ENCODE data around the gene P2RY14.

Gene P2RY14

DNA sequence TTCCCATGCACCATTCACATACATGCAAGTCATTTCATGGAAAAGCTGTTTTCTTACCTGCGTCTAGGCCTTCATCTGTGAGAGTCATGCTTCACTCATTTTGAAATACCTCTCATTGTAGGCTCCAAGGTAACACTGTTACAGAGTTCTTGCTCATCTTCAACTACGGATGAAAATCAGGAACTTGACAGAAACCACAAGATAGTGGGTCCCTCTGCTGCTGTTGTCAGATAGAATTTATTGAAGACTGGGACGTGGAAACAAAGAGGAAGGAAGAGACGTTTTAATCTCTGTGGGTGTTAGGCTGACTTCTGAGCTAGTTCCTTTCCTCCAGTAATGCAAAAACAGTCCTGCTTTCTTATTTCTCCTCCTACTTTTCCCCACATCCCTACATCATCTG is at the start of gene P2RY14:
Gene P2RY14 (minus strand): TSS at position 313 of the 400 bp plus-strand sequence. CDS start 64,226 bp downstream, outside the sequence.
- no peak for DNase-seq

DNA sequence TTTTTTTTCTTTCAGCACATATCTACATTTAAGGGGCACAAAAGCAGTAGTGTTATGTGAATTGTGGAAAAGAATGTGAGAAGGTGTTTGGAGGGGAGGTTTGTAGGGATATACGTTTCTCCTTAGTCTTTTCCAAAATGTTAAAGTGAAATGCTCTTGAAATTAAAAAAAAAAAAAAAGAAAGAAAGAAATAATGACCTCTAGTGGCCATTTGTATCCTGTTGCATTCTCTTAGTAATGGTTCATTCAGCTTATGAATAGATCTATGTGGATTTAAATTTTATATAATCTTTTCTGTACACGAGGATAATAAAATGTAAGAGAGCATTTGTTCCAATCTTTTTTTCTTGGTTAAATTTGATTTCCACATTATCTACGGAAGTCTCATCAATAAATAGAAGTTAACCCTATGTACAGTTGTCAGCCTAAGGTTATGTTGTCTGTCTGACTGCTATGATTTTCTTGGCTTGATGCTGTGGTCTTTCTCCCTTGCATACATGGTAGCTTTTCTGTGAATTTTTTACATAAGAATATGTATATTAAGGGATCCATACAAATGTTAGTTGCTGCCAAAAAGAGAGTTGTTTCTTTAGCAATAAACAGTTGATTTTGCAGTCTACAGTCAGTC is 49.3 kb upstream of the P2RY14 start:
- no peak for DNase-seq

- DNase-seq = no peak
Observed at GRCh38 chr3:151322511-151322910, 44.2 kb upstream of the P2RY14 start.

DNA sequence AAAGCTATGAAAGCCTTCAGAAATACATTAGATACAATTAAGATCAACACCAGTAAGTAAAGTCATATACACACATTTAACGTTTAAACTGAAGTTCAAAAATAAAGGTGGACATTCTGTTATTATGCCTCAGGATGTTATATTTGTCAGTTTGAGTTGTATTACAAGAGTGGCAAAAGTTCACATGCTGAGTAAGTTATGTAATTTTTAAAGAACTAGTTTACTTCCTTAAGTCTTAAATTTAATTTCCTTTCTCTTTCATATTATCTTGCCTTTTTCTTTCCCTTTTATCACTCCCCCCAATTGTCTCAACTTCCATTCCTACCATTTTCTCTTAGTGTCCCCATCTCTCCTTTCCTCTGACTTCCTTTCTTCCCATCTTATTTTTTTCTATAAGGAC is 43.2 kb upstream of the P2RY14 start:
- no peak for DNase-seq

- no peak for DNase-seq
Observed at GRCh38 chr3:151320131-151320530, 41.8 kb upstream of the P2RY14 start.

DNA sequence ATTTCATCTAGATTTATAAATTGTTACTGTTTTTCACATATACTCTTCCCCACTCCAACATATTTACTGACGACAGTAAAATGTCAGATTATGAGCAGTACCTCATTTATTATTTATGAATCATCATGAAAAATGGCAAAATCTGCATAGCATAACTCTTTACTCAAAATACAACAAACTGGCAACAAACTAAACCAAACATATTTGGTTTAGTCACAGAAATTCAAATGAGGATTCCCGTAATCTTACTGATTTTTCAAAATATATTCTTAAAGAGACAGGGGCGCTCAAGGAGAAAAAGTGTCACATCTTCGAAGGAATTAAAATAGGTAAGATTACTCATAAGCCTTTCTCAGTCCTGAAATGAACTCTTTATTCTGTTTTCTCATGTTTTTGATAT is 41.3 kb upstream of the P2RY14 start:
- no peak for DNase-seq

GRCh38 chr3:151318991-151319390 is 40.6 kb upstream of the P2RY14 start:
- no peak for DNase-seq

DNA sequence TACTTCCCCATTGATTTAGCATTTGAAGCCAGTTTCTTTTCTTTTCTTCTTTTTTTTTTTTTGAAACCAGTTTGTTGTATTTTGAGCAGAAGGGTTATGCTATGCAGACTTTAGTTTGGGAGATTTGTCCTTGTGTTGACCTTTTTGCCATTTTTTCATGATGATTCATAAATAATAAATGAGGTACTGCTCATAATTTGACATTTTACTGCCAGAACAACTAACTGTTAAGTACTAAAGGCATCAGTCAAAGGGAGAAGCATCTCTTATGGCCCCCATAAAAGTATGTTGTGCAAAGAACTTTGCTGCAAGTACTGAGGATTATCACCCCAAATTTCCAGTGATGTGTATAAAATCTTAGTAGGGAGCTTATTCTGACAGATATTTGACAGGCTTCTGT is 40.0 kb upstream of the P2RY14 start:
- no peak for DNase-seq

- no peak for DNase-seq
Observed at GRCh38 chr3:151316267-151316991, 38.1 kb upstream of the P2RY14 start, which contains the start of gene GPR87. GPR87 (minus strand) TSS chr3:151316820; CDS start chr3:151300100, 16,720 bp downstream.

DNA sequence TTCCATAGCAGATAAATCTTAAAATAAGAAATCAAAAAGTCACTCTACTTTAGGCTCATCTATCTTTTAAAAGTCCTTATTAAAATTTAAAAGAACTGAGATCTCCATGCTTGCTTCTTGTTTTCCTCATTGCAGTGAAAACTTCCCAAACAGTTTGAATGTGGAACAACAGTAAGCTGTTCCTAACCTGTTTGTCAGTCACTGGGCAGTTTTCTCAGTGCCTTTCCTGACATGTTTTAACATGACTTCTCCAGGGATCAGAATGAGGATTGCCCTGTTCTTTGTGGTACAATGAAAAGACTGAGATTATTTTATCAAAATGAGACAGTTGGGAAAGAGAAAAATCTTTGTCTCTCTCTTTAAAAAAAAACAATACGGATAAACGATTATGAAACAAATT is 37.5 kb upstream of the P2RY14 start:
- no peak for DNase-seq

DNA sequence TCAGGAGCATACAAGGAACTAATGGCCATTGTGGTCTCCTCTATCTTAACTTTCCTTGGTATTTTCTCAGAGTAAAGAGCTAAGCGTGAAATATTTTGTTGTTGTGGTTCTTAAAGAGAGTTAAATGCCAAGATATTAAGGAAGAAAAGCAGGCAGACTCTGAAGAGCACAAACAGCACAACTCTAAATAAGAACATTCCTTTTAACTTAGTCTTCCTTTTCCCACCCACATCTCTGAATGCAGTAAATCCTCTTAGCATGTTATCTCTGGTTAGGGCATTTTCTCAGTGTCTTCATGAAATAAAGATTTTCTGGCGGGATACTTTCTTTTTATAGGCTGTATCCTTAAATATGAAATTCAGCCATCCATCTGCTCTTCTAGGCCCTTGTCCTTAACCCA is 36.8 kb upstream of the P2RY14 start:
- DNase-seq = no peak

DNA sequence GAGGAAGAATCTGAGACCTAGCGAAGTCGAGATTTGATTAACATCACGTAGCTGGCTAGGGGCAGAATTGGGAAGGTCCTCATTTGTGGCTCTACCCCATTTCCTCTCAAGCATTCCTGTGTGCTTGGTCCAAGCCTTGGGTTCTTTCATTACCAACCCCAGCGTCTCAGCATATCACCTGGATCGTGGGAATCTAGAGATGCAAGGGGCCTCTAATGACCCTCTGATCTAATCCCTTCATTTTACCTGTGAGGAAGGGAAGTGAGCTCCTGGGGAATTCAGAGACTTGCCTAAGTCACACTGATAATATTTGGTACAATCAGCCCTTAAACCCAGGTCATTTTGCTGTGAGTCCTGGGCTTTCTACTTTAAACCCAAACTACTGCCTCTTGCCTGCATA is 36.3 kb upstream of the P2RY14 start:
- no peak for DNase-seq

DNA sequence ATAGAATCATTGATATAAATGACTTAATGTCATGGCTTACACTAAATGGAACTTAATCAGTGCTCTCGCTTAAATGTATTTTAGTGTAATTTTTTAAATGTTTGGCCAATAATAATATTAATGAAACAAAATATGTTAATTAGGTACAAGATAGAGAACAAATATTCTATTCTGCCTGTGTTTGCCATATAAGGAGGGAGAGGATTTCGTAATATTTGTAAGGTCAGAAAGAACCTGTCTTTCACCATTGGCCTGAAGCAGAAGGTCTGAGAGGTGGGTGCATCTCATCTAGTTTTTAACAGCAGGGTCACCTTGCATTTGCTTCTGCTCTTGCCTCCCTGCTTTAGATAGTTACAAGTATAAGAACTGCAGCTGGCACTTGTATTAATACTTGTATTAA is 35.8 kb upstream of the P2RY14 start:
- no peak for DNase-seq

DNA sequence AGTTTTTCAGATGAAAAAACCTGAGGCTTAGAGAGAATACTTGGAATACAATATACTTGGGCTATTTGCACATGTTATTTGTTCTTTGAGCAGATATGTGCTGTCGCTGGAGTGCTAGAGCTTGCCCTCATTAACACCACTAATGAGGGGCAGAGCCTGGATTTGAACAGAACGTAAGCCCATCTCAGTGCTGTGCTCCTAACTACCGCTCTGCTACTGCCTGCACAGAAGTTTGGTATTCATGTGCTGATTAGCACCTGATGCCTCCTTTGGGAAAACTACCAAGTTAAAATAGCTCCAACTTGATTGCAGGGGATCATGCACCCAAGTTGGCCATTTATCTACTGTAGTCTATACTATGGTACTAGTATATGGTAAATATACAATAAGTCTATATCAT is 34.6 kb upstream of the P2RY14 start:
- no peak for DNase-seq

DNA sequence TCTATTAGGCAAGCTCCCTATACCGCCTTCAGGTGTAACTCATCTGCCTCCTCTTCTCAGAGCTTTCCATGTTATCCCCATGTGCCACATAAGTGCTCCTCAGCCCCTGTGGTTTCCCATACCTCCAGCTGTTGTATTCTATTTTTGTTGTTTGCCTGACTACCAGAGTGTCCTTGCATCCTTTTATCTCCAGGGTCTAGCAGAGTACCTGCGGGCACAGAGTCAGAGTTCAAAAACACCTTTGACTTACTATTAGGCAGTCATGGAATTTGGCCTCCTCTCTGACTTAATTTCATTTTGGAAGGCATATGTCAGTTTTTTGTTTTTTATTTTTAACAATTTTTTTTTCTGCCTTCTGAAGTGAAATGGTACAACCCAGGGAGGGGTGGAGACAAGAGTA is 31.2 kb upstream of the P2RY14 start:
- no peak for DNase-seq

GRCh38 chr3:151307583-151308488 is 29.5 kb upstream of the P2RY14 start:
- DNase-seq = no peak

DNA sequence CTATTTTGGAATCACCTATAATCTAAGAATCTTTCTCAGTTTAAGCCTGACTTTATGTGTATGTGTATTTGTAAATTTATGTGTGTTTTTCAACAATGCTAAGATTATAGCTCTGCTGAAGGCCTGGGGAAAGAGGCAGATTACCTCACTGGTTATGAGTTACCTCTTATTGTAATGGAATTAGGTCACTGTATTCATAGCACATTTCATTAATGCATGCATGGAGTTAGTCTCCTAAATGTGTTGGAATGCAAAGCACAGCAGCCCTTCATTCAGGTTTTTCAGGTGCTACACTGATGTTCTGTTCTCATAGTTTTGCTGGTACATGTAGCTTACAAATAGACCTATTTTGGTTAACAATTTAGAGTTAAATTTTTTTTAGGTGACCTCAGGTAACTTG is 28.8 kb upstream of the P2RY14 start:
- no peak for DNase-seq

DNA sequence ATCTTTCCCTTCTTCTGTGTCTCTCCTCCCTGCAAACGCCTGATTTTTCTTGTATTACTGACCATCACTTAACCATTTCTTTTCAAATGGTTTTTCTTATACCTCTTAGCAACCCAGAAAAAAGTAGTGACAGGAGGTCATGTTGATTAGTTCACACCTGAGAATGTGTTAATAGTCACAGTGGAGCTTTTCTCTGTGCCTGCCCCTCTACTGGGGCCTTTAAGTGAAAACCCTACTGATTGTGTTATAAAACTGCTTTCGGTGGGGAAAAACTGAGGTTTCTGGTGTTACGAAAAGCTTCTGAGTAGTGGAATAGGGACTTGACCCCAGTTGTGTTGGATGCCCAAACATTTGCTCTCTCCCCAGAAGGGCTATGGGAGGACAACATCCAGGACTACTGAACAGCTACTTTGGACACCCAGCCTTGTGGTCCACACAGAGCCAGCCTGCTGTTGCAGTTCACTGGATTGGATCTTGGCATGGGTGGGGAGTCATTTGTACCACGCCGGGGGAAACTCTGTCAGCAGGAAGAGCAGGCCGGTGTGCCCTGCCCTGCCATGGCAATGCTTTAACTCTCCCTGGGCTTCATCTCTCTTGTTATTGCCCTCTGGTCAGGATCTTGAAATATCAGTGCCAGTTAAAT is 27.9 kb upstream of the P2RY14 start:
- DNase-seq = no peak

GRCh38 chr3:151305775-151306151 is 27.4 kb upstream of the P2RY14 start:
- DNase-seq = no peak

DNA sequence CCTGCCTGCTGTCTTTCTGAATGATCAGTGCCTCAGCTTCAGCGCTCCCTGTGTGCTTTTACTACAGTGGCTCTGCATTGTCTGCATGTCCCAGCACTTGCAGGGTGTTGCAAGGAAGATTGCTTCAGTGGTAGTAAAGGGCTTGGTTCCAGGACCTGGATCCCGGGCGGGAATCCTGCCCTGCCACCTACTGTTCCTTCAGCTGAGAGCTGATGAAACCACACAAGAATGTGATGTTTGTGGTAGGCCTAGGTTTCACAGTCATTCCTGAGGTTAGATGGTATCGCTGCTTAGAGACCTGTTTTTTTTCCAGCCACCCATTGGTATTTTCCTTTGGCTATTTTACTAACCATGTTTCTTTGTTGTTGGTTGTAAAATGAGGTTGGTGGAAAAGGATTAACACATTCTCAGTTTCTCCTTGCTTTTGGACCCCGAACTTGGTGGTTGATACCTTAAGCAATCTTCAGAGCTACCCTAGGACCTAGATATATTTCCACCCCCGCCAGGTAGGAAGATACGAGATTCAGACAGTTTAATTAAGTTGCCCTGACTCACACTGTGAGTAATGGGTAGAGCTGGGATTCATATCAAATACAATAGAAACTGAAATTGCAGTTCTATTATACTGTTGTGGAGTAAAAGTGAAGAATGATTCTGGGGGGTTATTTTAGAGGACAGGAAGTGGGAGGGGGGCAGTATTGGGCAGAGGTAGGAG is 26.9 kb upstream of the P2RY14 start:
- no peak for DNase-seq

DNA sequence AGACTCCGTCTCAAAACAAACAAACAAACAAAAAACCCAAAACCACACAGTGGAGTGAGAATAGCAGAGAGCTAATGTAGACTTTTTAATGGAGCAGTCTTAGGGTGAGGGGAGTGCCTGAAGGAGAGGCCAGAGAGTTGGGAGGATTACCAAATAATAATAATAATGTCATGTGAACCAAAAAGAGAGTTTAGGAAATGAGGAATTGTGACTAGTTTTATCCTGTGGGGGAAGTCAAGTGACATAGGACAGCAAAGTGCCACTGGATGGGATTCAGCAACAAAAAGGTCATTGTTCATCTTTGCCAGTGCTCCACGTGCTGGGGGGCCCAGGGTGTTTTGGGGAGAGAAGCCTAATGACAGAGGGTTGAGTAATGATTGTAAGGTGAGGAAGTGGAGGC is 25.4 kb upstream of the P2RY14 start:
- DNase-seq = no peak

DNA sequence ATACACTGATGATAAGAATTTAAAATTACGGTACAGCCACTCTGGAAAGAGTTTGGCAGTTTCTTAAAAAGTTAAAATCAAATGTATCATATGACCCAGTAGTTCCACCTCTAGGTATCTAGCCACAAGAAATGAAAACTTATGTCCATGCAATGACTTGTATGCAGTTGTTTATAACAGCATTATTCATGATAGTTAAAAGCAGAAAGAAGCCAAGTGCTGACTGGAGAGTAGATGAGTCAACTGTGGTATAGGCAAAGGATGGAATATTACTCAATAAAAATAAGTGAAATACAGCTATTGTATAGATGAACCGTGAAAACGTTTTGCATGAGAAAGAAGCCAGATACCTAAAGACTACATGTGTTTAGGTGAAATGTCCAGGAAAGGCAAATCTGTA is 23.4 kb upstream of the P2RY14 start:
- no peak for DNase-seq

DNA sequence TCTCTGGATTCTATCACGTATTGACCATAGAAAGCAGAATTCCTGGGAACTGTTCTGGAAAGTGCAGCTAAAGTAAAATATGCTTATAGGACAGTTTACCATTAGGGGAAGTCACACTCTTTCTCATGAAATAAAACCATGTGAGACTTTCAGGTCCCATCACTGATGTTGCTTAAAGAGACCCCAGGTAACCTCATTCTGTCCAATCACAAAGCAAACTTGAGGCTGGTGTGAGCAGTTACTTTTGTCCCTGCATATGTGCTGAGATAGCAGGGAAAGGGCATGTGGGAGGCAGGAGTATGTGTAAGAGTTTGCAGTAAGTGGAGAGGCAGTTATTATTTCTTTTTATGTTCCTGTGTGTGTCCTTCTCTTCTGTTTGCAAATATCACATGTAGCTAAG is 22.2 kb upstream of the P2RY14 start:
- no peak for DNase-seq
